Loucy (cell line): ENCODE data around the gene MAN2C1.

Source experiments
- CTCF ChIP-seq: fragments of 200-600 bp; sonication (generic); conservative IDR thresholded peaks from 2 replicates; pipeline ENCODE4 v1.5.1; 2014; ENCODE audit warnings: mild to moderate bottlenecking, antibody characterized with exemption, low read length
- EZH2phosphoT487 ChIP-seq: fragments of 200-600 bp; IDR thresholded peaks from 2 replicates; pipeline ENCODE4 v1.6.1; 2018; ENCODE audit warnings: antibody characterized with exemption, mild to moderate bottlenecking, moderate library complexity, borderline replicate concordance

GRCh38 chr15:75356517-75356916, 11.9 kb downstream of the MAN2C1 start:
- TF ChIP-seq CTCF (no peak), EZH2phosphoT487 (no peak)
